HCT116 (cell line): ENCODE results near the gene DCTN3. TPM values are rescaled to one million over a fixed set of nuclear protein-coding genes. Genes with fewer than 3 reads are reported as not detected.

ENCODE experiments used
- ATAC-seq: fragments of 200-7000 bp; cut with Tn5 transposase; 2 replicates; pipeline ENCODE4 v1.9.1; 2020; ENCODE audit warnings: mild to moderate bottlenecking, moderate library complexity
- BruUV-seq: library from RNA; stranded (reverse); fragments of 400-500 nt; replicated peaks from 2 replicates; lab custom pipeline; 2021; lab: Mats Ljungman, UMichigan
- CTCF ChIA-PET: fragments of 300-600 bp; sonication (Branson Sonifier 250); formaldehyde crosslinking; loops from one replicate; lab custom pipeline; 2021; ENCODE audit warnings: antibody characterized with exemption; lab: Charles Lee
- POLR2A ChIA-PET: fragments of 300-600, 350-600 bp; sonication (Branson Sonifier 250); formaldehyde crosslinking; loops from one replicate; lab custom pipeline; 2021; ENCODE audit warnings: antibody characterized with exemption; lab: Charles Lee
- RAD21 ChIA-PET, 2 experiments: fragments of 300-600 bp; sonication (Branson Sonifier 250); formaldehyde crosslinking; loops; one replicate each; lab custom pipeline; 2023; ENCODE audit warnings: low total read pairs in 2 of 2; ENCODE audit not compliant: uncharacterized antibody in 2 of 2, unreplicated experiment in 2 of 2, low non-redundant PET in 1 of 2; lab: Charles Lee
- DNase-seq: peaks from one replicate; pipeline ENCODE4 v3.0.0-alpha.2; 2010; ENCODE audit warnings: low read depth, low spot score
- H2AFZ ChIP-seq: fragments of 200-600 bp; shearing (Covaris generic), sonication (generic); 2 replicates; pipeline ENCODE4 v1.6.1; 2017; ENCODE audit warnings: low read depth, mixed run types, mixed read lengths, antibody characterized with exemption, low read length; ENCODE audit not compliant: poor library complexity, severe bottlenecking
- H3K27ac ChIP-seq: 2 replicates; pipeline ENCODE4 v1.5.1; 2012; ENCODE audit warnings: low read depth, low read length
- H3K27me3 ChIP-seq: fragments of 200-600 bp; sonication (generic); 2 replicates; pipeline ENCODE4 v1.6.1; 2016; ENCODE audit warnings: mixed run types, low read length, mixed read lengths; ENCODE audit not compliant: insufficient read depth
- H3K36me3 ChIP-seq, 2 experiments: fragments of 200-500 bp in 1 of 2; fragments of 200-600 bp in 1 of 2; sonication (Bioruptor generic) in 1 of 2; sonication (generic) in 1 of 2; 2 replicates each; pipeline versions ENCODE4 v1.5.1 to v1.6.1; 2014 to 2016; ENCODE audit warnings: low read length in 2 of 2, inconsistent platforms in 1 of 2, mixed read lengths in 1 of 2, mixed run types in 1 of 2; ENCODE audit not compliant: insufficient read depth in 2 of 2, control insufficient read depth in 1 of 2
- H3K4me1 ChIP-seq, 2 experiments: fragments of 200-600 bp in 1 of 2; sonication (generic) in 1 of 2; 2 replicates each; pipeline versions ENCODE4 v1.5.1 to v1.6.1; 2012 to 2017; ENCODE audit warnings: low read length in 2 of 2, inconsistent platforms in 1 of 2, mild to moderate bottlenecking in 1 of 2, mixed read lengths in 1 of 2, mixed run types in 1 of 2, moderate library complexity in 1 of 2; ENCODE audit not compliant: insufficient read depth in 2 of 2, control insufficient read depth in 1 of 2
- H3K4me2 ChIP-seq: fragments of 200-600 bp; sonication (generic); 2 replicates; pipeline ENCODE4 v1.6.1; 2017; ENCODE audit warnings: mixed run types, low read length, mixed read lengths
- H3K4me3 ChIP-seq, 2 experiments: fragments of 200-600 bp in 1 of 2; sonication (generic) in 1 of 2; replicated peaks in 1 of 2; 2 replicates each; pipeline ENCODE4 v1.5.1; 2011 to 2016; ENCODE audit warnings: low read length in 2 of 2, control low read depth in 1 of 2, low read depth in 1 of 2, mild to moderate bottlenecking in 1 of 2, mixed read lengths in 1 of 2, mixed run types in 1 of 2
- H3K79me2 ChIP-seq: fragments of 200-600 bp; sonication (generic); 2 replicates; pipeline ENCODE4 v1.6.1; 2017; ENCODE audit warnings: mild to moderate bottlenecking, mixed run types, low read length, moderate library complexity, mixed read lengths; ENCODE audit not compliant: insufficient read depth
- H3K9ac ChIP-seq: fragments of 200-600 bp; sonication (generic); 2 replicates; pipeline ENCODE4 v1.6.1; 2016; ENCODE audit warnings: low read length, mixed read lengths
- H3K9me2 ChIP-seq: fragments of 200-600 bp; sonication (generic), shearing (Covaris generic); 2 replicates; pipeline ENCODE4 v1.6.1; 2017; ENCODE audit warnings: mixed run types, mild to moderate bottlenecking, moderate library complexity; ENCODE audit not compliant: insufficient read depth
- H3K9me3 ChIP-seq, 2 experiments: fragments of 200-500 bp in 1 of 2; fragments of 200-600 bp in 1 of 2; sonication (Bioruptor generic) in 1 of 2; sonication (generic) in 1 of 2; 2 replicates each; pipeline ENCODE4 v1.6.1; 2014 to 2017; ENCODE audit warnings: low read length in 2 of 2, mixed read lengths in 2 of 2, inconsistent platforms in 1 of 2, low read depth in 1 of 2, mild to moderate bottlenecking in 1 of 2, mixed run types in 1 of 2, moderate library complexity in 1 of 2; ENCODE audit not compliant: control insufficient read depth in 1 of 2, insufficient read depth in 1 of 2
- H4K20me1 ChIP-seq: fragments of 200-600 bp; sonication (generic), shearing (Covaris generic); 2 replicates; pipeline ENCODE4 v1.6.1; 2017; ENCODE audit warnings: mixed run types, mild to moderate bottlenecking, moderate library complexity; ENCODE audit not compliant: insufficient read depth
- CBX3 ChIP-seq: IDR thresholded peaks from 2 replicates; pipeline ENCODE4 v1.6.1; 2012; ENCODE audit warnings: low read depth
- CEBPB ChIP-seq: IDR thresholded peaks from 2 replicates; pipeline ENCODE4 v1.6.1; 2012; ENCODE audit warnings: low read depth
- EZH2 ChIP-seq: fragments of 200-600 bp; sonication (generic); IDR thresholded peaks from 2 replicates; pipeline ENCODE4 v1.6.1; 2017; ENCODE audit warnings: antibody characterized with exemption, mixed run types
- MAX ChIP-seq: IDR thresholded peaks from 2 replicates; pipeline ENCODE4 v1.6.1; 2012
- POLR2AphosphoS5 ChIP-seq: IDR thresholded peaks from 2 replicates; pipeline ENCODE4 v1.6.1; 2011; ENCODE audit warnings: mild to moderate bottlenecking, low read depth, low read length, moderate library complexity
- RAD21 ChIP-seq: IDR thresholded peaks from 2 replicates; pipeline ENCODE4 v1.6.1; 2012; ENCODE audit warnings: low read depth, mild to moderate bottlenecking
- REST ChIP-seq: IDR thresholded peaks from 2 replicates; pipeline ENCODE4 v1.6.1; 2012; ENCODE audit warnings: low read depth
- SIN3A ChIP-seq: IDR thresholded peaks from 2 replicates; pipeline ENCODE4 v1.6.1; 2012; ENCODE audit warnings: low read depth
- SRF ChIP-seq: IDR thresholded peaks from 2 replicates; pipeline ENCODE4 v1.6.1; 2012; ENCODE audit warnings: low read depth
- ZNF274 ChIP-seq: fragments of 200-500 bp; sonication (Bioruptor generic); IDR thresholded peaks from 2 replicates; pipeline ENCODE4 v1.6.1; 2014; ENCODE audit warnings: mild to moderate bottlenecking, low read depth, low read length, inconsistent platforms
- intact Hi-C: fragments of 100-400 bp; cut with micrococcal nuclease; formaldehyde crosslinking; loops from 2 replicates; pipeline ENCODE4 v1.10.0; 2022
- total RNA-seq: library from RNA; stranded (reverse); gene quantifications from one replicate; pipeline ENCODE4 v1.2.1, GENCODE V29; 2021; ENCODE audit not compliant: unreplicated experiment
- TF ChIP-seq, protein P1 (sequence below): IDR thresholded peaks from 2 replicates; pipeline ENCODE4 v1.6.1; 2012
- TF ChIP-seq, protein P2 (sequence below), 3 experiments: fragments of 200-600 bp in 1 of 3; sonication (generic) in 1 of 3; IDR thresholded peaks in 2 of 3; conservative IDR thresholded peaks in 1 of 3; 2 replicates each; pipeline ENCODE4 v1.5.1; 2012 to 2017; ENCODE audit warnings: low read depth in 2 of 3, low read length in 2 of 3, antibody characterized with exemption in 1 of 3, borderline replicate concordance in 1 of 3, control low read depth in 1 of 3, mild to moderate bottlenecking in 1 of 3, mixed read lengths in 1 of 3, mixed run types in 1 of 3, moderate library complexity in 1 of 3; ENCODE audit not compliant: insufficient read depth in 1 of 3

Gene DCTN3
- total RNA-seq, 1 experiment from 2014 or later = 64.0 TPM

DNA sequence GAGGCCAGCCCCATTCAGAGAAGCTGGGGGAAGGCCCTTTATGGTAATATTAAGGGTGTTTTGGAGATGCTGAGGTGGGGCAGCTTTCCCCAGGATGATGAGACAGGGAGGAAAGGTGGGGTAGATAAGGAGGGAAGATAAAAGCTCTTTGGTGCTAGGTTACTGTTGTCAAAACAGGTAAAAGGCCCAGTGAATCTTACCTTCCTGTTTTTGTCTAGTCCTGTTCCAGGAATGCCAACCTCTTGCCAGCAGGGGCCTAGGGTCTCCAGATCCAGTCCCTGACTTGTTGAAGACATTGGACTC, 43.0 kb upstream of the DCTN3 start:
- Histone ChIP-seq H3K9me3 (no peaks in the 10 kb centered on the region), H3K4me2 (no peak overlapping the region), H3K4me1 (peaks cover 12 to 38% of the 10 kb centered on the region in 2 experiments), H3K79me2 (peaks cover 12% of the 10 kb centered on the region; the same call in 1 of the 2 replicates), H3K4me3 (no peak overlapping the region), H3K9me2 (no peaks in the 10 kb centered on the region), H2AFZ (no peak overlapping the region), H3K27me3 (no peaks in the 10 kb centered on the region), H4K20me1 (no peaks in the 10 kb centered on the region), H3K27ac (no peak overlapping the region), H3K36me3 (no peaks in the 10 kb centered on the region), H3K9ac (no peak overlapping the region)
- RAD21 ChIA-PET = no interaction called here
- intact Hi-C loops = no loop called here
- no TSS peak for BruUV-seq
- ATAC-seq = no peak
- POLR2A ChIA-PET = no interaction called here
- CTCF ChIA-PET = interaction anchor here (1.2 kb wide), 1 partner anchor 39 kb away, joined by 3 read pairs; no protein-coding TSS in a partner anchor
- TF ChIP-seq, protein P1, sequence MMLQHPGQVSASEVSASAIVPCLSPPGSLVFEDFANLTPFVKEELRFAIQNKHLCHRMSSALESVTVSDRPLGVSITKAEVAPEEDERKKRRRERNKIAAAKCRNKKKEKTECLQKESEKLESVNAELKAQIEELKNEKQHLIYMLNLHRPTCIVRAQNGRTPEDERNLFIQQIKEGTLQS = no peak
- TF ChIP-seq CEBPB = no peak
- no peak for TF ChIP-seq MAX
- TF ChIP-seq ZNF274 = no peak
- no peak for TF ChIP-seq RAD21
- no peak for TF ChIP-seq CBX3
- TF ChIP-seq EZH2 = no peak
- TF ChIP-seq SIN3A = no peak
- no peak for TF ChIP-seq POLR2AphosphoS5
- DNase-seq = no peak

GRCh38 chr9:34662526-34663302, 42.4 kb upstream of the DCTN3 start, which contains the start of gene CCL27:
Gene CCL27 (minus strand): TSS chr9:34662657. CDS start chr9:34662633, 24 bp downstream.
- Histone ChIP-seq H3K27ac (no peak within 1 kb of the TSS), H3K36me3 (no peaks in the 10 kb centered on the region), H3K4me1 (peaks cover 12 to 38% of the 10 kb centered on the region in 2 experiments)
- CTCF ChIA-PET = interaction anchor here (1.2 kb wide), 1 partner anchor 40 kb away, joined by 3 read pairs; no protein-coding TSS in a partner anchor
- POLR2A ChIA-PET = no interaction called here
- intact Hi-C loops = no loop called here
- no peak for TF ChIP-seq SRF
- TF ChIP-seq SIN3A = no peak
- no peak for TF ChIP-seq REST
- TF ChIP-seq, protein P2, sequence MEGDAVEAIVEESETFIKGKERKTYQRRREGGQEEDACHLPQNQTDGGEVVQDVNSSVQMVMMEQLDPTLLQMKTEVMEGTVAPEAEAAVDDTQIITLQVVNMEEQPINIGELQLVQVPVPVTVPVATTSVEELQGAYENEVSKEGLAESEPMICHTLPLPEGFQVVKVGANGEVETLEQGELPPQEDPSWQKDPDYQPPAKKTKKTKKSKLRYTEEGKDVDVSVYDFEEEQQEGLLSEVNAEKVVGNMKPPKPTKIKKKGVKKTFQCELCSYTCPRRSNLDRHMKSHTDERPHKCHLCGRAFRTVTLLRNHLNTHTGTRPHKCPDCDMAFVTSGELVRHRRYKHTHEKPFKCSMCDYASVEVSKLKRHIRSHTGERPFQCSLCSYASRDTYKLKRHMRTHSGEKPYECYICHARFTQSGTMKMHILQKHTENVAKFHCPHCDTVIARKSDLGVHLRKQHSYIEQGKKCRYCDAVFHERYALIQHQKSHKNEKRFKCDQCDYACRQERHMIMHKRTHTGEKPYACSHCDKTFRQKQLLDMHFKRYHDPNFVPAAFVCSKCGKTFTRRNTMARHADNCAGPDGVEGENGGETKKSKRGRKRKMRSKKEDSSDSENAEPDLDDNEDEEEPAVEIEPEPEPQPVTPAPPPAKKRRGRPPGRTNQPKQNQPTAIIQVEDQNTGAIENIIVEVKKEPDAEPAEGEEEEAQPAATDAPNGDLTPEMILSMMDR (IDR thresholded peaks at IDR 0.05 in 2 of 3, conservative IDR thresholded peaks at IDR 0.05 in 1 of 3; ENCODE audit: borderline replicate concordance in 1 of 3, insufficient read depth in 1 of 3, low read depth in 2 of 3, low read length in 2 of 3) = no peak
- no peak for TF ChIP-seq CEBPB
- TF ChIP-seq, all 23 proteins: peak for 0
- DNase-seq = no peak
- BruUV-seq = no TSS peak
- no peaks in the 10 kb centered on the region for H3K9me3 ChIP-seq
- peaks cover 8% of the 10 kb centered on the region; the same call in 1 of the 2 replicates for H3K79me2 ChIP-seq
- H3K4me3 ChIP-seq = no peak within 1 kb of the TSS
- H3K9ac ChIP-seq = no peak within 1 kb of the TSS
- H4K20me1 ChIP-seq = no peaks in the 10 kb centered on the region
- H3K9me2 ChIP-seq = no peaks in the 10 kb centered on the region
- H2AFZ ChIP-seq = no peak within 1 kb of the TSS
- ATAC-seq = no peak
- no peaks in the 10 kb centered on the region for H3K27me3 ChIP-seq
- RAD21 ChIA-PET = no interaction called here
- no peak within 1 kb of the TSS for H3K4me2 ChIP-seq
